Lower lobe of right lung (tissue), 2 donors: ENCODE results near the gene ADGRE3. TPM values are rescaled to one million over a fixed set of nuclear protein-coding genes. Genes with fewer than 3 reads are reported as not detected.

Source experiments
- ATAC-seq, 2 donors: fragments of 200-7000 bp; cut with Tn5 transposase; one replicate each; pipeline ENCODE4 v1.9.1; 2020 to 2022; ENCODE audit warnings: mild to moderate bottlenecking in 2 of 2, moderate library complexity in 2 of 2
- DNase-seq: peaks from one replicate; pipeline ENCODE4 v3.0.0-alpha.2; 2020
- H3K27ac ChIP-seq: fragments of 200-600 bp; one replicate; pipeline ENCODE4 v1.8.0; 2022
- H3K27me3 ChIP-seq: fragments of 200-600 bp; one replicate; pipeline ENCODE4 v1.8.0; 2022; ENCODE audit warnings: low read depth
- H3K36me3 ChIP-seq: fragments of 200-600 bp; one replicate; pipeline ENCODE4 v1.8.0; 2022; ENCODE audit warnings: mild to moderate bottlenecking
- H3K4me1 ChIP-seq: fragments of 200-600 bp; one replicate; pipeline ENCODE4 v1.8.0; 2022
- H3K4me3 ChIP-seq: fragments of 200-600 bp; one replicate; pipeline ENCODE4 v1.8.0; 2022; ENCODE audit warnings: mild to moderate bottlenecking
- H3K9me3 ChIP-seq: fragments of 200-600 bp; one replicate; pipeline ENCODE4 v1.8.0; 2022
- intact Hi-C: fragments of 100-400 bp; cut with DNase I; formaldehyde crosslinking; loops from one replicate; pipeline ENCODE4 v1.11.0; 2022
- total RNA-seq: library from RNA; stranded (reverse); fragmentation: NEBNext Ultra II Directional; extraction: Animal tissue kit (Norgen Biotek cat#: 25700); gene quantifications from one replicate; pipeline ENCODE4 v1.2.1, GENCODE V29; 2021
- TF ChIP-seq, protein P1 (sequence below): fragments of 200-600 bp; IDR thresholded peaks from one replicate; pipeline ENCODE4 v1.8.0; 2022; ENCODE audit warnings: antibody characterized with exemption, mild to moderate bottlenecking
- donor health status: DM: no; HTN: yes; CAD: no; lungs with severe emphysema.

The ADGRE3 gene
- total RNA-seq, 1 donor from 2014 or later = 25.5 TPM

DNA sequence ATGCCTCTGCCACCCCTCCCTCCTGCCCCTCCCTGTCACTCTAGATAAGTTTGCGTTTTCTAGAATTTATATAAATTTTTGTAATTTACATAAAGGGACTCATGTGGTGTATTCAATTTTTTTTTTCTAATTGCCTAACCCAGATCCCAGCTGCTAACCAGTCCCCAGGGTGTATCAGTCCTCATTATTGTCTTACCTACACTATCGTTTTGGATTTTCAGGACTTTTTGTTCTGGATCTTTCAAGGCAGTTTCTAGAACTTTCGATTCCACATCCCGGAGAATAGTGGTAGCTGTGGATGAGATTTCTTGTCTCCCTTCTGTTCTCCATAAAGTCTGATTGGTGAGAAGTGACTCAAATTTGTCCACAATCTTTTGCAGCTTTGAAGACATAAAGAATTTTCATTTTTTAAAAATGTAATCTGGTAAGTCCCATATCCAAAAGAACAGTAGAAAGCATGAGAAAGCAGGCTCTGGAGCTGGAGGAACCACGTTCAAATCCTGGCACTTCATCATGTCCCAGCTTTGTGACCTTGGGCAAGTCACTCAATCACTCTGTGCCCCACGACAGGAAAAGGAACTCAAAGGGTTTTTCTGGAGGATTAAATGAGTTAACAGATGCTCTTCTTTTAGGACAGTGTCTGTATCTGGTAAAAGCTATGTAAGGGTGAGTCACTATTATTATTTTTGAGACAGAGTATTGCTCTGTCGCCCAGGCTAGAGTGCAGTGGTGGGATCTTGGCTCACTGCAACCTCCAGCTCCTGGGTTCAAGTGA, 19.7 kb downstream of the ADGRE3 start:
- Histone ChIP-seq H3K4me1 (no peaks in the 10 kb centered on the region), H3K9me3 (no peaks in the 10 kb centered on the region), H3K36me3 (no peaks in the 10 kb centered on the region), H3K4me3 (no peak overlapping the region), H3K27me3 (peaks cover 11% of the 10 kb centered on the region), H3K27ac (no peak overlapping the region)
- ATAC-seq (no peak), DNase-seq (no peak)
- TF ChIP-seq, protein P1, sequence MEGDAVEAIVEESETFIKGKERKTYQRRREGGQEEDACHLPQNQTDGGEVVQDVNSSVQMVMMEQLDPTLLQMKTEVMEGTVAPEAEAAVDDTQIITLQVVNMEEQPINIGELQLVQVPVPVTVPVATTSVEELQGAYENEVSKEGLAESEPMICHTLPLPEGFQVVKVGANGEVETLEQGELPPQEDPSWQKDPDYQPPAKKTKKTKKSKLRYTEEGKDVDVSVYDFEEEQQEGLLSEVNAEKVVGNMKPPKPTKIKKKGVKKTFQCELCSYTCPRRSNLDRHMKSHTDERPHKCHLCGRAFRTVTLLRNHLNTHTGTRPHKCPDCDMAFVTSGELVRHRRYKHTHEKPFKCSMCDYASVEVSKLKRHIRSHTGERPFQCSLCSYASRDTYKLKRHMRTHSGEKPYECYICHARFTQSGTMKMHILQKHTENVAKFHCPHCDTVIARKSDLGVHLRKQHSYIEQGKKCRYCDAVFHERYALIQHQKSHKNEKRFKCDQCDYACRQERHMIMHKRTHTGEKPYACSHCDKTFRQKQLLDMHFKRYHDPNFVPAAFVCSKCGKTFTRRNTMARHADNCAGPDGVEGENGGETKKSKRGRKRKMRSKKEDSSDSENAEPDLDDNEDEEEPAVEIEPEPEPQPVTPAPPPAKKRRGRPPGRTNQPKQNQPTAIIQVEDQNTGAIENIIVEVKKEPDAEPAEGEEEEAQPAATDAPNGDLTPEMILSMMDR = no peak
- intact Hi-C loops = no loop called here

DNA sequence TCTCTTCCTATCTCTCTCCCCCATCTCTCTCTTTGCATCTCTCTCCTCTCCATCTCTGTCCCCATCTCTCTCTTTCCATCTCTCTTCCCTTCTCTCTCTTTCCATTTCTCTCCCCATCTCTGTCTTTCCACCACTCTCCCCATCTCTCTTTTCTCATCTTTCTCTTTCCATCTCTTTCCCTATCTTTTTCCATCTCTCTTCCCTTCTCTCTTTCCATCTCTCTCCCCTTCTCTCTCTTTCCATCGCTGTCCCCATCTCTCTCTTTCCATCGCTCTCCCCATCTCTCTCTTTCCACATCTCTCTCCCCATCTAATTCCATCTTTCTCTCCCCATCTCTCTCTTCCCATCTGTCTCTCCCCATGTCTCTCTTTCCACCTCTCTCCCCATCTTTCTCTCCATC, 24.5 kb downstream of the ADGRE3 start:
- H3K27me3 ChIP-seq = peaks cover 6% of the 10 kb centered on the region
- DNase-seq (no peak), ATAC-seq (no peak)
- intact Hi-C loops = no loop called here
- no peaks in the 10 kb centered on the region for H3K4me1 ChIP-seq
- TF ChIP-seq, protein P1 = no peak
- no peak overlapping the region for H3K27ac ChIP-seq
- no peaks in the 10 kb centered on the region for H3K36me3 ChIP-seq
- H3K9me3 ChIP-seq = no peaks in the 10 kb centered on the region
- H3K4me3 ChIP-seq = no peak overlapping the region

GRCh38 chr19:14649020-14649419, 25.6 kb downstream of the ADGRE3 start:
- Histone ChIP-seq H3K4me1 (no peaks in the 10 kb centered on the region), H3K27ac (no peak overlapping the region), H3K27me3 (peaks cover 5% of the 10 kb centered on the region), H3K36me3 (no peaks in the 10 kb centered on the region), H3K9me3 (no peaks in the 10 kb centered on the region), H3K4me3 (no peak overlapping the region)
- TF ChIP-seq, protein P1 = no peak
- DNase-seq (no peak), ATAC-seq (no peak)
- intact Hi-C loops = no loop called here

- no peaks in the 10 kb centered on the region for H3K36me3 ChIP-seq
- no peak overlapping the region for H3K4me3 ChIP-seq
- no peak overlapping the region for H3K27ac ChIP-seq
- peaks cover 5% of the 10 kb centered on the region for H3K27me3 ChIP-seq
- no peaks in the 10 kb centered on the region for H3K4me1 ChIP-seq
- TF ChIP-seq, protein P1 = no peak
- DNase-seq (no peak), ATAC-seq (no peak)
- intact Hi-C loops = no loop called here
- no peaks in the 10 kb centered on the region for H3K9me3 ChIP-seq
Observed at GRCh38 chr19:14648506-14648905, 26.1 kb downstream of the ADGRE3 start.

DNA sequence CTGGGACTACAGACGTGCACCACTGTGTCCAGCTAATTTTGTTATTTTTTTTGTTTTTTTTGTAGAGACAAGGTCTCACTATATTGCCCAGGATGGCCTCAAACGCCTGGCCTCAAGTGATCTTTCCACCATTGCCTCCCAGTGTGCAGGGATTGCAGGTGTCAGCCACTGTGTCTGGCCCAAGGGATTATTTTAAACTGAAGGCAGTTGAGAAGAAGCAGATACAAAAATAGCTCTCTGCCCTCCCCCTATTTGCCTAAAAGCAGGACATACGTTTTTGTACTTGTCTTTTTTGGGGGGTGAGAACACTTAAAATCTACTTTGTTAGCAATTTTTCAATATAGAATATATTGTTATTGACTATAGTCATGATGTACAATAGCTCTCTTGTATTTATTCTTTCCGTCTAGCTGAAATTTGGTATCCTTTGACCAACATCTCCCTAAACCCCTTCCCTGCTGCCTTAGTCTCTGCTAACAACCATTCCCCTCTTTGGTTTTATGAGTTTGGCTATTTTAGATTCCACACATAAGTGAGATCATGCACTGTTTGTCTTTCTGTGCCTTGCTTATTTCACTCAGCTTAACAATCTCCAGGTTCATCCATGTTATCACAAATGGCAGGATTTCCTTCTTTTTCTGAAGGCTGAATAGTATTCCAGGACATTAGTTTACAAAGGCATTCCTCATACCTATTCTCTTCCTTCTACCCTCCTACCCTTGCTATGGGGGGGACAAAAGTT, 34.9 kb downstream of the ADGRE3 start:
- no peak for DNase-seq
- Histone ChIP-seq H3K27me3 (peaks cover 6% of the 10 kb centered on the region), H3K27ac (no peak overlapping the region), H3K4me3 (no peak overlapping the region), H3K9me3 (no peaks in the 10 kb centered on the region), H3K36me3 (no peaks in the 10 kb centered on the region), H3K4me1 (no peaks in the 10 kb centered on the region)
- ATAC-seq = no peak
- TF ChIP-seq, protein P1 = no peak
- intact Hi-C loops = no loop called here
